Natural killer cell (primary cell): Measurements from ENCODE around the gene COL9A2. TPM values are rescaled to one million over a fixed set of nuclear protein-coding genes. Genes with fewer than 3 reads are reported as not detected.

Experiments
- ATAC-seq, 3 donors: fragments of 150-1000 bp in 2 of 3; fragments of 200-7000 bp in 1 of 3; cut with Tn5 transposase; 1 replicate in 1 of 3; 2 replicates in 2 of 3; pipeline ENCODE4 v1.10.0; 2021; ENCODE audit warnings: mild to moderate bottlenecking in 2 of 3, moderate library complexity in 2 of 3
- DNase-seq, 2 donors: peaks; one replicate each; pipeline versions ENCODE4 v3.0.0 to v3.0.0-alpha.2; 2013 to 2021; ENCODE audit warnings: mixed read lengths in 1 of 2
- H3K27ac ChIP-seq: one replicate; pipeline ENCODE4 v1.5.1; 2013; ENCODE audit warnings: mild to moderate bottlenecking, low read length
- H3K27me3 ChIP-seq: one replicate; pipeline ENCODE4 v1.6.1; 2013; ENCODE audit warnings: low read length; ENCODE audit not compliant: control insufficient read depth, insufficient read depth
- H3K36me3 ChIP-seq: one replicate; pipeline ENCODE4 v1.6.1; 2013; ENCODE audit warnings: low read length; ENCODE audit not compliant: control insufficient read depth, insufficient read depth
- H3K4me1 ChIP-seq: one replicate; pipeline ENCODE4 v1.6.1; 2013; ENCODE audit warnings: low read length; ENCODE audit not compliant: control insufficient read depth, insufficient read depth
- H3K4me3 ChIP-seq: one replicate; pipeline ENCODE4 v1.5.1; 2013; ENCODE audit warnings: low read length
- H3K9me3 ChIP-seq: one replicate; pipeline ENCODE4 v1.6.1; 2013; ENCODE audit warnings: low read length; ENCODE audit not compliant: control insufficient read depth, insufficient read depth
- H3K27ac Mint-ChIP-seq, 2 donors: one replicate each; pipeline ENCODE4 v1.8.0; 2022; ENCODE audit warnings: mild to moderate bottlenecking in 2 of 2, mixed read lengths in 2 of 2, moderate library complexity in 1 of 2
- H3K27me3 Mint-ChIP-seq, 2 donors: one replicate each; pipeline ENCODE4 v1.8.0; 2022; ENCODE audit warnings: low read depth in 2 of 2, mixed read lengths in 2 of 2
- H3K36me3 Mint-ChIP-seq: one replicate; pipeline ENCODE4 v1.8.0; 2022; ENCODE audit warnings: mixed read lengths
- H3K4me1 Mint-ChIP-seq, 2 donors: one replicate each; pipeline ENCODE4 v1.8.0; 2022; ENCODE audit warnings: mixed read lengths in 2 of 2
- H3K4me3 Mint-ChIP-seq: one replicate; pipeline ENCODE4 v1.8.0; 2022; ENCODE audit warnings: mild to moderate bottlenecking, moderate library complexity, mixed read lengths
- H3K9me3 Mint-ChIP-seq, 2 donors: one replicate each; pipeline ENCODE4 v1.8.0; 2022; ENCODE audit warnings: mixed read lengths in 2 of 2
- CTCF ChIP-seq: fragments of 200-600 bp; IDR thresholded peaks from one replicate; pipeline ENCODE4 v1.8.0; 2022; ENCODE audit warnings: antibody characterized with exemption
- WGBS: methylation state at CpG from one replicate; pipeline ENCODE4 v1.1.7; 2013; ENCODE audit warnings: missing lambda C conversion rate; ENCODE audit not compliant: insufficient coverage; 5-methylcytosine and 5-hydroxymethylcytosine counted together
- intact Hi-C: fragments of 100-400 bp; cut with micrococcal nuclease; formaldehyde crosslinking; loops from one replicate; pipeline ENCODE4 v1.14.2; 2022
- total RNA-seq, 4 donors: library from RNA; stranded (reverse); fragments of 120-200 nt in 1 of 4; gene quantifications; one replicate each; pipeline versions ENCODE4 v1.2.3 to v1.2.4, GENCODE V29; 2013 to 2022

COL9A2 gene
- total RNA-seq, 3 donors from 2014 or later (not counting 1 experiment from before 2014, with no cell fraction given): 2.4 to 2.6 (median 2.5) TPM

GRCh38 chr1:40266786-40267535 is 50.1 kb downstream of the COL9A2 start:
- no peak overlapping the region for H3K27ac ChIP-seq
- no peak overlapping the region for H3K4me3 Mint-ChIP-seq
- H3K36me3 ChIP-seq: peaks cover 64% of the 10 kb centered on the region
- no peak overlapping the region for H3K4me3 ChIP-seq
- no peaks in the 10 kb centered on the region for H3K4me1 ChIP-seq
- peaks cover 15% of the 10 kb centered on the region for H3K36me3 Mint-ChIP-seq
- DNase-seq: no peak
- H3K9me3 ChIP-seq: no peaks in the 10 kb centered on the region
- TF ChIP-seq CTCF: no peak
- H3K27me3 ChIP-seq: no peaks in the 10 kb centered on the region
- 97% methylated on average over 6 of the region's 6 CpGs for WGBS
- H3K27ac Mint-ChIP-seq: no peak overlapping the region
- no peaks in the 10 kb centered on the region for H3K27me3 Mint-ChIP-seq
- H3K9me3 Mint-ChIP-seq: no peaks in the 10 kb centered on the region
- intact Hi-C loops: no loop called here
- peaks cover 15% of the 10 kb centered on the region in 2 donors for H3K4me1 Mint-ChIP-seq
- ATAC-seq: no peak

GRCh38 chr1:40265919-40266318 is 51.2 kb downstream of the COL9A2 start:
- ATAC-seq: no peak
- H3K27ac Mint-ChIP-seq: no peak overlapping the region
- Histone ChIP-seq H3K36me3 (peaks cover 63% of the 10 kb centered on the region), H3K4me3 (no peak overlapping the region), H3K9me3 (no peaks in the 10 kb centered on the region), H3K27me3 (no peaks in the 10 kb centered on the region), H3K4me1 (no peaks in the 10 kb centered on the region), H3K27ac (no peak overlapping the region)
- H3K36me3 Mint-ChIP-seq: peaks cover 15% of the 10 kb centered on the region
- intact Hi-C loops: no loop called here
- DNase-seq: no peak
- H3K27me3 Mint-ChIP-seq: no peaks in the 10 kb centered on the region
- no peak for TF ChIP-seq CTCF
- H3K4me3 Mint-ChIP-seq: no peak overlapping the region
- peaks cover 15 to 17% of the 10 kb centered on the region in 2 donors for H3K4me1 Mint-ChIP-seq
- no peaks in the 10 kb centered on the region for H3K9me3 Mint-ChIP-seq

- Mint-ChIP-seq H3K27ac (no peak overlapping the region), H3K27me3 (no peaks in the 10 kb centered on the region), H3K4me1 (peaks cover 10 to 17% of the 10 kb centered on the region in 2 donors), H3K9me3 (no peaks in the 10 kb centered on the region), H3K4me3 (no peak overlapping the region), H3K36me3 (peaks cover 15% of the 10 kb centered on the region)
- Histone ChIP-seq H3K36me3 (peaks cover 63% of the 10 kb centered on the region), H3K9me3 (no peaks in the 10 kb centered on the region), H3K27ac (no peak overlapping the region), H3K4me3 (no peak overlapping the region), H3K27me3 (no peaks in the 10 kb centered on the region), H3K4me1 (no peaks in the 10 kb centered on the region)
- DNase-seq (no peak), ATAC-seq (no peak)
- TF ChIP-seq CTCF: no peak
- intact Hi-C loops: no loop called here
Observed at GRCh38 chr1:40265298-40265697, 51.8 kb downstream of the COL9A2 start.

GRCh38 chr1:40264354-40264781 is 52.7 kb downstream of the COL9A2 start:
- peaks cover 3% of the 10 kb centered on the region for H3K4me1 ChIP-seq
- peaks cover 10 to 17% of the 10 kb centered on the region in 2 donors for H3K4me1 Mint-ChIP-seq
- no peak overlapping the region for H3K4me3 ChIP-seq
- peaks cover 15% of the 10 kb centered on the region for H3K36me3 Mint-ChIP-seq
- H3K27me3 ChIP-seq: no peaks in the 10 kb centered on the region
- 92% methylated on average over 3 of the region's 3 CpGs for WGBS
- no peaks in the 10 kb centered on the region for H3K9me3 ChIP-seq
- no peak for DNase-seq
- H3K27me3 Mint-ChIP-seq: no peaks in the 10 kb centered on the region
- intact Hi-C loops: no loop called here
- ATAC-seq: no peak
- no peak overlapping the region for H3K4me3 Mint-ChIP-seq
- H3K27ac ChIP-seq: no peak overlapping the region
- peaks cover 57% of the 10 kb centered on the region for H3K36me3 ChIP-seq
- TF ChIP-seq CTCF: no peak
- H3K9me3 Mint-ChIP-seq: no peaks in the 10 kb centered on the region
- H3K27ac Mint-ChIP-seq: no peak overlapping the region
